Endothelial cell of umbilical vein (primary cell): ENCODE measurements around the gene PEMT. TPM values are rescaled to one million over a fixed set of nuclear protein-coding genes. Genes with fewer than 3 reads are reported as not detected.

Experiments used
- BruUV-seq: library from RNA; stranded (reverse); fragments of 400-500 nt; replicated peaks from 2 replicates; lab custom pipeline; 2021; lab: Mats Ljungman, UMichigan
- CTCF ChIA-PET: fragments of 300-600, 350-600 bp; sonication (Branson Sonifier 250); formaldehyde crosslinking; loops from one replicate; lab custom pipeline; 2021; ENCODE audit warnings: antibody characterized with exemption, inconsistent platforms; lab: Charles Lee
- POLR2A ChIA-PET: fragments of 300-600, 350-600 bp; sonication (Branson Sonifier 250); formaldehyde crosslinking; loops from one replicate; lab custom pipeline; 2021; ENCODE audit warnings: antibody characterized with exemption, inconsistent platforms; lab: Charles Lee
- DNase-seq: peaks from one replicate; pipeline ENCODE4 v3.0.0-alpha.2; 2011; ENCODE audit warnings: low read depth, low spot score
- FAIRE-seq: peaks from 2 replicates; lab custom pipeline; 2011; peaks lifted over from hg19 to GRCh38; lab: Jason Lieb, UNC
- H2AFZ ChIP-seq: 2 replicates; pipeline ENCODE4 v1.6.0; 2012; ENCODE audit warnings: low read depth, low read length, control low read depth, inconsistent platforms
- H3K27ac ChIP-seq: 2 replicates; pipeline ENCODE4 v1.5.1; 2011; ENCODE audit warnings: low read depth, mild to moderate bottlenecking, control low read depth, low read length, moderate library complexity; ENCODE audit not compliant: insufficient read depth
- H3K27me3 ChIP-seq, 2 experiments: 2 replicates each; pipeline versions ENCODE4 v1.6.0 to v1.6.1; 2011; ENCODE audit warnings: low read length in 2 of 2, mixed read lengths in 1 of 2; ENCODE audit not compliant: control insufficient read depth in 2 of 2, insufficient read depth in 2 of 2
- H3K36me3 ChIP-seq, 2 experiments: 2 replicates in 1 of 2; 3 replicates in 1 of 2; pipeline ENCODE4 v1.5.1; 2011; ENCODE audit warnings: low read length in 2 of 2, mild to moderate bottlenecking in 1 of 2, moderate library complexity in 1 of 2; ENCODE audit not compliant: control insufficient read depth in 2 of 2, insufficient read depth in 2 of 2; ENCODE audit errors: extremely low read depth in 1 of 2
- H3K4me1 ChIP-seq: 3 replicates; pipeline ENCODE4 v1.5.1; 2011; ENCODE audit warnings: mild to moderate bottlenecking, low read length; ENCODE audit not compliant: control insufficient read depth, insufficient read depth; ENCODE audit errors: extremely low read depth
- H3K4me2 ChIP-seq: 2 replicates; pipeline ENCODE4 v1.6.1; 2011; ENCODE audit warnings: low read length, control low read depth, mixed read lengths; ENCODE audit not compliant: insufficient read depth
- H3K4me3 ChIP-seq, 3 experiments: fragments of 200-600 bp in 1 of 3; sonication (generic), shearing (Covaris generic) in 1 of 3; replicated peaks in 1 of 3; 2 replicates each; pipeline ENCODE4 v1.5.1; 2011 to 2016; ENCODE audit warnings: control low read depth in 3 of 3, low read length in 3 of 3, mild to moderate bottlenecking in 2 of 3, inconsistent platforms in 1 of 3, low read depth in 1 of 3, moderate library complexity in 1 of 3; ENCODE audit not compliant: insufficient read depth in 1 of 3
- H3K79me2 ChIP-seq: 2 replicates; pipeline ENCODE4 v1.6.0; 2012; ENCODE audit warnings: low read length, inconsistent platforms; ENCODE audit not compliant: control insufficient read depth, insufficient read depth
- H3K9ac ChIP-seq: replicated peaks from 2 replicates; pipeline ENCODE3; 2011; ENCODE audit warnings: low read length, control low read depth; ENCODE audit not compliant: insufficient read depth; ENCODE audit errors: extremely low read depth
- H3K9me1 ChIP-seq: replicated peaks from 3 replicates; pipeline ENCODE4 v1.6.0; 2011; ENCODE audit warnings: mild to moderate bottlenecking, low read length; ENCODE audit not compliant: control insufficient read depth, insufficient read depth; ENCODE audit errors: extremely low read depth
- H3K9me3 ChIP-seq: replicated peaks from 2 replicates; pipeline ENCODE4 v1.5.1; 2012; ENCODE audit warnings: low read length, inconsistent platforms; ENCODE audit not compliant: control insufficient read depth, insufficient read depth
- H4K20me1 ChIP-seq: replicated peaks from 2 replicates; pipeline ENCODE3; 2011; ENCODE audit warnings: mild to moderate bottlenecking, low read length; ENCODE audit not compliant: control insufficient read depth, insufficient read depth; ENCODE audit errors: extremely low read depth
- CTCF ChIP-seq, 2 donors: IDR thresholded peaks; 1 replicate in 1 of 2; 2 replicates in 1 of 2; pipeline ENCODE4 v1.5.1; 2011; ENCODE audit warnings: low read length in 2 of 2, mild to moderate bottlenecking in 2 of 2, moderate library complexity in 2 of 2, control low read depth in 1 of 2, inconsistent platforms in 1 of 2, low read depth in 1 of 2; ENCODE audit not compliant: insufficient read depth in 1 of 2; ENCODE audit errors: extremely low read depth in 1 of 2
- FOS ChIP-seq: IDR thresholded peaks from 2 replicates; pipeline ENCODE4 v1.6.1; 2011; ENCODE audit warnings: mild to moderate bottlenecking, low read length, moderate library complexity, borderline replicate concordance; ENCODE audit not compliant: insufficient read depth
- GATA2 ChIP-seq: IDR thresholded peaks from 2 replicates; pipeline ENCODE4 v1.7.0; 2011; ENCODE audit warnings: low read depth, mild to moderate bottlenecking, moderate library complexity, mixed read lengths, low read length; ENCODE audit not compliant: insufficient read length, insufficient read depth
- JUN ChIP-seq: IDR thresholded peaks from 2 replicates; pipeline ENCODE4 v1.6.1; 2011; ENCODE audit warnings: borderline replicate concordance, low read depth; ENCODE audit not compliant: insufficient read length, insufficient read depth
- MAX ChIP-seq: IDR thresholded peaks from 2 replicates; pipeline ENCODE4 v1.6.1; 2011; ENCODE audit not compliant: insufficient read depth, insufficient read length
- dilution Hi-C: fragments of 300-500 bp; cut with MboI; formaldehyde crosslinking; loops from one replicate; pipeline ENCODE4 v1.15.0; 2019; ENCODE audit warnings: low sequenced_read_pairs; ENCODE audit not compliant: extremely low pct_ligation_motif_present
- intact Hi-C: fragments of 100-400 bp; cut with micrococcal nuclease; formaldehyde crosslinking; loops from one replicate; pipeline ENCODE4 v1.10.0; 2022
- polyA plus RNA-seq, 4 experiments: library from polyadenylated mRNA; depleted of rRNA in 3 of 4; stranded (reverse) in 3 of 4; unstranded in 1 of 4; fragments of >200 nt; gene quantifications; 2 replicates each; pipeline versions ENCODE4 v1.2.1 to v1.2.3, GENCODE V29; 2011 to 2012; ENCODE audit warnings: missing spikeins in 1 of 4
- total RNA-seq: library from RNA; stranded (reverse); gene quantifications from 2 replicates; pipeline ENCODE4 v1.2.3, GENCODE V29; 2021

The PEMT gene
- total and polyA plus RNA-seq, 2 donors (not counting 3 experiments of a cell fraction or from before 2014, with no cell fraction given), result 35.1 to 58.4 TPM

- ChIA-PET POLR2A (no interaction called here), CTCF (interaction anchor here (0.8 to 4.5 kb wide), 3 partner anchors 13 to 132 kb away, joined by 3 to 37 read pairs (median 4); partner anchors contain the start of gene RASD1)
- DNase-seq, result no peak
- intact Hi-C loops (no loop called here), dilution Hi-C loops (no loop called here)
- TF ChIP-seq CTCF (IDR thresholded peaks at IDR 0.05; ENCODE audit: extremely low read depth in 1 of 2, insufficient read depth in 1 of 2, low read depth in 1 of 2, low read length in 2 of 2), result no peak
- TF ChIP-seq MAX, result no peak
- TF ChIP-seq JUN, result no peak
- no peak for TF ChIP-seq GATA2
- no peak for TF ChIP-seq FOS
- no TSS peak for BruUV-seq
- Histone ChIP-seq H3K36me3 (no peaks in the 10 kb centered on the region), H2AFZ (no peak overlapping the region), H3K4me3 (no peak overlapping the region), H3K4me1 (no peaks in the 10 kb centered on the region), H3K27ac (no peak overlapping the region), H3K9ac (no peak overlapping the region), H3K79me2 (no peaks in the 10 kb centered on the region), H4K20me1 (no peaks in the 10 kb centered on the region), H3K27me3 (no peaks in the 10 kb centered on the region), H3K9me3 (no peaks in the 10 kb centered on the region), H3K9me1 (no peaks in the 10 kb centered on the region), H3K4me2 (no peak overlapping the region)
- FAIRE-seq, result no peak
Measured at GRCh38 chr17:17509601-17510425, 81.7 kb downstream of the PEMT start.
